Fibroblast of mammary gland (primary cell): ENCODE data around the gene DOK7.
"Not testable (repeated sequence)": the region's sequence is repeated elsewhere in the genome, so short reads cannot be mapped to it uniquely, and the experiment has no call there.

Experiments
- DNase-seq: peaks from one replicate; pipeline ENCODE4 v3.0.0-alpha.2; 2010; ENCODE audit warnings: low read depth
- H3K4me3 ChIP-seq: 2 replicates; pipeline ENCODE4 v1.5.1; 2011; ENCODE audit warnings: low read depth, mild to moderate bottlenecking, low read length, moderate library complexity; ENCODE audit not compliant: control insufficient read depth
- TF ChIP-seq, protein P1 (sequence below): conservative IDR thresholded peaks from 2 replicates; pipeline ENCODE4 v1.5.1; 2011; ENCODE audit warnings: low read depth, low read length, inconsistent platforms; ENCODE audit not compliant: control insufficient read depth, insufficient read depth

DOK7 gene

GRCh38 chr4:3533423-3533820 lies 70.3 kb downstream of the DOK7 start:
- no peak for DNase-seq
- TF ChIP-seq, protein P1, sequence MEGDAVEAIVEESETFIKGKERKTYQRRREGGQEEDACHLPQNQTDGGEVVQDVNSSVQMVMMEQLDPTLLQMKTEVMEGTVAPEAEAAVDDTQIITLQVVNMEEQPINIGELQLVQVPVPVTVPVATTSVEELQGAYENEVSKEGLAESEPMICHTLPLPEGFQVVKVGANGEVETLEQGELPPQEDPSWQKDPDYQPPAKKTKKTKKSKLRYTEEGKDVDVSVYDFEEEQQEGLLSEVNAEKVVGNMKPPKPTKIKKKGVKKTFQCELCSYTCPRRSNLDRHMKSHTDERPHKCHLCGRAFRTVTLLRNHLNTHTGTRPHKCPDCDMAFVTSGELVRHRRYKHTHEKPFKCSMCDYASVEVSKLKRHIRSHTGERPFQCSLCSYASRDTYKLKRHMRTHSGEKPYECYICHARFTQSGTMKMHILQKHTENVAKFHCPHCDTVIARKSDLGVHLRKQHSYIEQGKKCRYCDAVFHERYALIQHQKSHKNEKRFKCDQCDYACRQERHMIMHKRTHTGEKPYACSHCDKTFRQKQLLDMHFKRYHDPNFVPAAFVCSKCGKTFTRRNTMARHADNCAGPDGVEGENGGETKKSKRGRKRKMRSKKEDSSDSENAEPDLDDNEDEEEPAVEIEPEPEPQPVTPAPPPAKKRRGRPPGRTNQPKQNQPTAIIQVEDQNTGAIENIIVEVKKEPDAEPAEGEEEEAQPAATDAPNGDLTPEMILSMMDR: no peak
- no peak overlapping the region for H3K4me3 ChIP-seq

DNA sequence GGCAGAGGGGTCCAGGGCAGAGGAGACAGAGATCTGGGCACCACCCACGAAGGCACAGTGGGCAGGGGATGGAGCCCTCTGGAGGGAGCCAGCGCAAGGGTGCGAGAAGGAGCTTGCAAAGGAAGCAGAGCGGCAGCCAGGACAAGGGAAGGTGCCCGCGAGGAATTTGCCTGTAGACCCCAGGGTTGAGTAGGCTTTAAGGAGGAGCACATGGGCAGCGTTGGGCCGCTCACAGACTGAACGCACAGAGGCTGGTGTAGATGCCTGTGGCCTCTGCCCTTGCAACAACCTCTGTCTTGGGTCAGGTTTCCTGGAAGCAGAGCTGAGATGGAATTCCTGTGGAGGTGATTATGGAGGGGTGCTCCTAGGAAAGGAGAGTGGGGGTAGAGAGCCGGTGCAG lies 72.7 kb downstream of the DOK7 start:
- DNase-seq, H3K4me3 ChIP-seq: not testable (repeated sequence)

GRCh38 chr4:3538906-3539305 lies 75.8 kb downstream of the DOK7 start:
- DNase-seq, H3K4me3 ChIP-seq: not testable (repeated sequence)

DNA sequence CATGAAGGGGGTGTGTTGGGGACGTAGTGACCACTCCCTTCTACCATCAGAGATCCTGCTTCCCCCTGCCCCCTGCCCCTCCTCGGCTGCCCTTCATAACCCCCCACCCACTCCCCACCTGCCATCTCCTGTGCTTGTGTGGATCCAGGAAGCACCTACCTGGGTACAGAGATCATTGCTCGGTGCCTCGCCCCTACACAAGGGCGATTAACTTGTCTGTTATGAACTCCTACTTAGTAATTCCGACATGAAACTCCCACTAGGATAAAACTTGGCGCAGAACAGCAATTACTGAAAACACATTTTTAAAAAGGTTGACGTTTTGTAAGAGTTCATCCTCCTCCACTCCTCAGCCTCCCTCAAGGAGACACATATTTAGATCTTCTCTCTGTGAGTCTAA lies 80.3 kb downstream of the DOK7 start:
- DNase-seq, H3K4me3 ChIP-seq: not testable (repeated sequence)
